ENCODE results near the gene GRM4.

- TF ChIP-seq CTCF (IDR thresholded peaks at IDR 0.05) (no peak), POLR2A (IDR thresholded peaks at IDR 0.05) (no peak)
Measured at GRCh38 chr6:33978412-33979150, 167.3 kb downstream of the GRM4 start.
